Spinal cord (tissue), 10 donors: ENCODE results near the gene KIR2DL1. TPM values are rescaled to one million over a fixed set of nuclear protein-coding genes. Genes with fewer than 3 reads are reported as not detected.
"Not testable (repeated sequence)": the region's sequence is repeated elsewhere in the genome, so short reads cannot be mapped to it uniquely, and the experiment has no call there.

Experiments used
- DNase-seq, 6 donors: peaks; one replicate each; pipeline versions ENCODE4 v3.0.0 to v3.0.0-alpha.2; 2013 to 2015; ENCODE audit warnings: low spot score in 6 of 6, low read depth in 4 of 6
- H3K27ac ChIP-seq: one replicate; pipeline ENCODE4 v1.5.1; 2013; ENCODE audit warnings: low read depth, low read length, control low read depth
- H3K27me3 ChIP-seq: one replicate; pipeline ENCODE4 v1.6.1; 2013; ENCODE audit warnings: low read length; ENCODE audit not compliant: control insufficient read depth, insufficient read depth
- H3K36me3 ChIP-seq: one replicate; pipeline ENCODE4 v1.6.1; 2013; ENCODE audit warnings: low read length; ENCODE audit not compliant: control insufficient read depth, insufficient read depth
- H3K4me1 ChIP-seq: one replicate; pipeline ENCODE4 v1.6.1; 2013; ENCODE audit warnings: low read length; ENCODE audit not compliant: control insufficient read depth, insufficient read depth
- H3K4me3 ChIP-seq: one replicate; pipeline ENCODE4 v1.5.1; 2013; ENCODE audit warnings: low read depth, low read length, control low read depth
- H3K9me3 ChIP-seq: one replicate; pipeline ENCODE4 v1.6.1; 2013; ENCODE audit warnings: low read length; ENCODE audit not compliant: control insufficient read depth, insufficient read depth
- WGBS: methylation state at CpG from one replicate; pipeline ENCODE4 v1.1.5; 2013; ENCODE audit warnings: missing lambda C conversion rate; ENCODE audit not compliant: insufficient coverage; 5-methylcytosine and 5-hydroxymethylcytosine counted together
- polyA plus RNA-seq, 2 donors: library from polyadenylated mRNA; unstranded; fragments of 120-200 nt; gene quantifications; one replicate each; pipeline ENCODE4 v1.2.1, GENCODE V29; 2013; ENCODE audit not compliant: insufficient read length in 2 of 2
- total RNA-seq, 2 donors: library from RNA; depleted of rRNA in 1 of 2; stranded (reverse); fragments of 120-200 nt in 1 of 2; fragments of >200 nt in 1 of 2; gene quantifications; one replicate each; pipeline versions ENCODE4 v1.2.3 to v1.2.4, GENCODE V29; 2013 to 2014
- donor health status: healthy.

The KIR2DL1 gene
- total and polyA plus RNA-seq, 4 donors: not detected

DNA sequence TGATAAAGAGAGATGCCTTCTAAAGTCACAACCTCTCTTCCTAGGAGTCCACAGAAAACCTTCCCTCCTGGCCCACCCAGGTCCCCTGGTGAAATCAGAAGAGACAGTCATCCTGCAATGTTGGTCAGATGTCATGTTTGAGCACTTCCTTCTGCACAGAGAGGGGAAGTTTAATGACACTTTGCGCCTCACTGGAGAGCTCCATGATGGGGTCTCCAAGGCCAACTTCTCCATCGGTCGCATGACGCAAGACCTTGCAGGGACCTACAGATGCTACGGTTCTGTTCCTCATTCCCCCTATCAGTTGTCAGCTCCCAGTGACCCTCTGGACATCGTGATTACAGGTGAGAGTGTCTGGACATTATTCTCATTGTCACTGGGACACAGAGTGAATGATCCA lies 18.6 kb downstream of the KIR2DL1 start:
- 78% methylated on average over 6 of the region's 6 CpGs for WGBS
- not testable (repeated sequence) for H3K27me3 ChIP-seq, H3K4me1 ChIP-seq, H3K36me3 ChIP-seq, H3K27ac ChIP-seq, H3K9me3 ChIP-seq, DNase-seq, H3K4me3 ChIP-seq

DNA sequence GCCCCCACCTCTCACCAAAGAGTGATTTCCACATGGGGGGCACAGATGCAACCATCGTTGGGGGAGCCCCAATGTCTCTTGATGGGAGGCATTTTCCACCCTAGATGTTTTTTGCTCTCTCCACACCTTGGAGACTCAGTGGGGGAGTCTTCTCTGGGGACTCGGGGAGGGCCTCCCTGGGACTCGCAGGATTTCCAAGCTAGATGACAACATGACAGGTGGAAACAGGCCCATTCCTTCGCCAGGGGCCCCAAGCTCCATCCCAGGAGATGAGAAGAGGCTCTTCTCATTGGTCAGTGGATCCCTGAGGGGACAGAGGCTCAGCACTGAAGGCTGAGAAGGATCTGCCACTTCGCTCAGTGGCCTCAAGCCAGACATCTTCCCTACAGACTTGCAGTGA lies 21.1 kb downstream of the KIR2DL1 start:
- no peaks in the 10 kb centered on the region for H3K4me1 ChIP-seq
- no peaks in the 10 kb centered on the region for H3K9me3 ChIP-seq
- WGBS: 56% methylated on average over 4 of the region's 5 CpGs
- H3K36me3 ChIP-seq: no peaks in the 10 kb centered on the region
- H3K4me3 ChIP-seq: no peak overlapping the region
- H3K27me3 ChIP-seq: no peaks in the 10 kb centered on the region
- H3K27ac ChIP-seq: no peak overlapping the region
- DNase-seq: no peak

- no peak overlapping the region for H3K27ac ChIP-seq
- no peaks in the 10 kb centered on the region for H3K9me3 ChIP-seq
- H3K36me3 ChIP-seq: no peaks in the 10 kb centered on the region
- WGBS: 82% methylated on average over 5 of the region's 6 CpGs
- H3K4me1 ChIP-seq: no peaks in the 10 kb centered on the region
- DNase-seq: no peak
- H3K27me3 ChIP-seq: no peaks in the 10 kb centered on the region
- H3K4me3 ChIP-seq: no peak overlapping the region
Measured at GRCh38 chr19:54791476-54791875, 21.9 kb downstream of the KIR2DL1 start.

DNA sequence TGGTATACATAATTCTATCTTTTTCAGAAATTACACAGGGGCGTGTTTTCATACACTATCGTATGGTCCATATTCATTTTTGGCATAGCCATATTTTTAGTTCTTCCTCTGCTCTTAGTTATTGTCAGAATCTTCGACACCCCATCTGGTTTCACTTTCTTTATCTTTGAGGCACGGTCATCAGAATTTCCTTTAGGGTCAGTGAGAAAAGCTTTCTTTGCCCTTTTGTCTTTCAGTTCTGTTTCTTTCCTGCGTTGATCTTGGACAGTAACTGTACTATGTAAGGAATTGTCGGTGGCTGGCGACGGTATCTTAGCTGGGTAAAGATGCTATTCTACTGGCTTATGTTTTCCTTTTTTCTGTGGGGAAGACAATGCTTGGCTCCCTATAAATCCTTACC lies 23.2 kb downstream of the KIR2DL1 start:
- Histone ChIP-seq H3K27ac (no peak overlapping the region), H3K4me1 (no peaks in the 10 kb centered on the region), H3K36me3 (no peaks in the 10 kb centered on the region), H3K27me3 (no peaks in the 10 kb centered on the region), H3K4me3 (no peak overlapping the region), H3K9me3 (no peaks in the 10 kb centered on the region)
- no peak for DNase-seq
- 60% methylated on average over 1 of the region's 8 CpGs for WGBS

GRCh38 chr19:54795758-54796157 lies 26.2 kb downstream of the KIR2DL1 start:
- H3K27ac ChIP-seq: no peak overlapping the region
- H3K4me1 ChIP-seq: no peaks in the 10 kb centered on the region
- H3K4me3 ChIP-seq: no peak overlapping the region
- H3K36me3 ChIP-seq: no peaks in the 10 kb centered on the region
- WGBS: 64% methylated on average over 1 of the region's 1 CpG
- no peaks in the 10 kb centered on the region for H3K27me3 ChIP-seq
- H3K9me3 ChIP-seq: peaks cover 1% of the 10 kb centered on the region
- no peak for DNase-seq

DNA sequence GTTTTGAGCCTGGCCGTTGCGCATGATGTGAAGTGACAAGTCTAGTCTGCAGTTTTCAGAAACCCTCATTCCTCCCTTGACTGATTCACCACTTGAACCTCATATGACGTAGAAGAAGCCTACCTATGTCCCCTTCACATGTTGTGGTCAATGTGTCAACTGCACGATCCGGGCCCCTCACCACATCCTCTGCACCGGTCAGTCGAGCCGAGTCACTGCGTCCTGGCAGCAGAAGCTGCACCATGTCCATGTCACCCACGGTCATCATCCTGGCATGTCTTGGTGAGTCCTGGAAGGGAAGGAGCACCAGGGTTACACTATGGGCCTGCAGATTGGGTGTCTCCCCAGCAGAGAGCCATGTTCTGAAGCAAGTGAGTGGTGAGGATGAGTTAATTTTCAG lies 33.8 kb downstream of the KIR2DL1 start, which contains the start of gene KIR2DL4:
KIR2DL4 (plus strand) TSS at position 201 of the 400 bp plus-strand sequence; CDS start at position 243, 42 bp downstream.
- H3K4me1 ChIP-seq: no peaks in the 10 kb centered on the region
- no peak for DNase-seq
- H3K4me3 ChIP-seq: no peak within 1 kb of the TSS
- no peaks in the 10 kb centered on the region for H3K36me3 ChIP-seq
- H3K9me3 ChIP-seq: peaks cover 1% of the 10 kb centered on the region
- no peaks in the 10 kb centered on the region for H3K27me3 ChIP-seq
- H3K27ac ChIP-seq: no peak within 1 kb of the TSS
- WGBS: 74% methylated on average over 8 of the region's 10 CpGs

- Histone ChIP-seq H3K27ac (no peak overlapping the region), H3K4me1 (no peaks in the 10 kb centered on the region), H3K4me3 (no peak overlapping the region), H3K36me3 (no peaks in the 10 kb centered on the region), H3K9me3 (peaks cover 1% of the 10 kb centered on the region), H3K27me3 (no peaks in the 10 kb centered on the region)
- 100% methylated on average over 1 of the region's 5 CpGs for WGBS
- DNase-seq: no peak
Measured at GRCh38 chr19:54804101-54804500, 34.5 kb downstream of the KIR2DL1 start.

DNA sequence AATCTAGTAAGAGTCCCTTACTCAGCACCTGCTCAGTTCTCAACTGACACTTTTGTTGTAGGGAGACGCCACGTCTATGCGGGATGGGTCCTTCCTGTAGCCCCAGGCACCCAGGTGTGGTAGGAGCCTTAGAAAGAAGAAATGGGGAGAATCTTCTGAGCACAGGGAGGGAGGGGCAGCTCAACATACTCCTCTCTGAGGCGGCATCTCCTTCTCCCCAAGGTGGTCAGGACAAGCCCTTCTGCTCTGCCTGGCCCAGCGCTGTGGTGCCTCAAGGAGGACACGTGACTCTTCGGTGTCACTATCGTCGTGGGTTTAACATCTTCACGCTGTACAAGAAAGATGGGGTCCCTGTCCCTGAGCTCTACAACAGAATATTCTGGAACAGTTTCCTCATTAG lies 35.0 kb downstream of the KIR2DL1 start:
- H3K36me3 ChIP-seq: no peaks in the 10 kb centered on the region
- H3K4me3 ChIP-seq: no peak overlapping the region
- H3K27ac ChIP-seq: no peak overlapping the region
- no peaks in the 10 kb centered on the region for H3K4me1 ChIP-seq
- no peak for DNase-seq
- no peaks in the 10 kb centered on the region for H3K27me3 ChIP-seq
- H3K9me3 ChIP-seq: peaks cover under 1% of the 10 kb centered on the region
- 82% methylated on average over 7 of the region's 10 CpGs for WGBS

DNA sequence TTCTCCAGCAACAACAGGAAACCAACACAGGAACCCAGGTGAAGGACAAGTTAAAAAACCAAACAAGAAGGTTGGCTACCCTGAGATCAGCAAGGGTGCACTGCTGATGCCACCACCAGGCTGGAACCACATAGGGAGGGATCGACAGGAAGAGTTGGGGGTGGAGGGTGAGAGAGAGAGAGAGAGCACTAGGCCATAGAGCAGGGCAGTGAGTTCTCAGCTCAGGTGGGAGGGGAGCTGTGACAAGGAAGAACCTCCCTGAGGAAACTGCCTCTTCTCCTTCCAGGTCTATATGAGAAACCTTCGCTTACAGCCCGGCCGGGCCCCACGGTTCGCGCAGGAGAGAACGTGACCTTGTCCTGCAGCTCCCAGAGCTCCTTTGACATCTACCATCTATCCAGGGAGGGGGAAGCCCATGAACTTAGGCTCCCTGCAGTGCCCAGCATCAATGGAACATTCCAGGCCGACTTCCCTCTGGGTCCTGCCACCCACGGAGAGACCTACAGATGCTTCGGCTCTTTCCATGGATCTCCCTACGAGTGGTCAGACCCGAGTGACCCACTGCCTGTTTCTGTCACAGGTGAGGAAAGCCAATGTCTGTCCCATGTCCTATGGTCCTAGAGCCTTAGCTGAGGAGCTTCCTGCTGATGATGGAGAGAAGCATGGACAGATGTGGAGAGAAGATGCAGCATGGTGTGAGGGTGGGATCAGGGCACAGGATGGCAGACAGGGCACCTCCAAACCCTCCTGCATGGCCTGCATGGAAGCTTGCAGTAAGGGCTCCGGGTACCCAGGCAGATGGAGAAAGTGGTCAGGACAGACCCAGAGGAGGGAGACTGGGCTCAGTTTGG lies 36.3 kb downstream of the KIR2DL1 start:
- H3K27ac ChIP-seq: no peak overlapping the region
- H3K27me3 ChIP-seq: no peaks in the 10 kb centered on the region
- no peak for DNase-seq
- no peaks in the 10 kb centered on the region for H3K9me3 ChIP-seq
- H3K4me3 ChIP-seq: no peak overlapping the region
- no peaks in the 10 kb centered on the region for H3K4me1 ChIP-seq
- H3K36me3 ChIP-seq: no peaks in the 10 kb centered on the region
- 75% methylated on average over 13 of the region's 14 CpGs for WGBS

DNA sequence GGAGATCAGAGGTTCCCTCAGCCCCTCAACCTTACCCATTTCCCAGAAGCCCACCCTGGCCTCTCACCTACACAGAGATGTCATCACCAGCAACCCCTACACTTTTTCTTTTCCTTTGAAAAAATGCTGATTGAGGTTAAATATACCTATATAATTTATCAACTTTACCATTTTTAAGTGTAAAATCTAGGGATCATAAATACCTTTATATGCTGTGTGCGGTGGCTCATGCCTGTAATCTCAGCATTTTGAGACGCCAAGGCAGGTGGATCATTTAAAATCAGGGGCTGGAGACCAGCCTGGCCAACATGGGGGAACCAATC lies 36.9 kb downstream of the KIR2DL1 start:
- Histone ChIP-seq H3K4me1 (no peaks in the 10 kb centered on the region), H3K9me3 (no peaks in the 10 kb centered on the region), H3K4me3 (no peak overlapping the region), H3K27me3 (no peaks in the 10 kb centered on the region), H3K36me3 (no peaks in the 10 kb centered on the region), H3K27ac (no peak overlapping the region)
- DNase-seq: no peak
- WGBS: no CpG with 5 or more reads among the region's 2 CpGs
